GM21381 (cell line): Measurements from ENCODE around the gene FXYD6.

ENCODE experiments used
- ATAC-seq: cut with Tn5 transposase; IDR thresholded peaks from one replicate; pipeline ENCODE4 v1.9.1; 2021; ENCODE audit warnings: mild to moderate bottlenecking, moderate library complexity; ENCODE audit not compliant: unreplicated experiment

Gene FXYD6

DNA sequence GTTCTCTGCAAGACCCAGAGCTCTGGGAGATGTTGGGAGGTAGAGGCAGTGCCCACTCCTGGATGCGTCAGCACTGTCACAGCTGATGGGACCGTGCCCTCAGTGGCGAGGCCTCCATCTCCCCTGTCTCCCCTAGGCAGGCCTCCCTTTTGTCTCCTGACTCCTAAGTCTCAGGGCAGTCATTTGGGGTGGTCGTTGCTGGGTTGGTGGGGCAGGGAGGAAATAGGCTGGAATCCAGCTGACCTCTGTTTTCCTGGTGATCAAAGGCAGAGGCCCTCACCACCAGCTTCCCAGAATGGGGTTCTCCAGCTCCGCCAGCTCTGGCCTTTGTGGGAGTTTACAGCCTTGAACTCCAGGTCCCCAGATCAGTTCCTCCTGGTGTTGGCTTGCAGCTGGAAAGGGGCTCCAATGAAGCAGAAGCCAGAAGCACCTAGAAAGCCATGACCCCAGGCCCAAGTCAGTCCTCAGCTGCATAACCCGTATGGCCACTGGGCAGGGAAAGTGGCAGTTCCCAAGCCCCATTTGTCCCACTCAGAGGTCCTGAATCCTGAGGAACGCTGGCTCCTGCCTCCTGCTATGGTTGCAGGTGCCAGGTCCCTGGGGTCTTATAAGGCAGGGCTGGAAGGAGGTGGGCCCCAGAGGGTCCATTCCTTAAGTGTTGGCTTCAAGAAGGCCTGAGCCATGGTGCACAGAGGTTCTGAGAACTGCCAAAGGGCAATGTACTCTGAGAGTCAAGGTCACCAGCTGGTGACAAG lies 44.6 kb downstream of the FXYD6 start:
- no peak for ATAC-seq

DNA sequence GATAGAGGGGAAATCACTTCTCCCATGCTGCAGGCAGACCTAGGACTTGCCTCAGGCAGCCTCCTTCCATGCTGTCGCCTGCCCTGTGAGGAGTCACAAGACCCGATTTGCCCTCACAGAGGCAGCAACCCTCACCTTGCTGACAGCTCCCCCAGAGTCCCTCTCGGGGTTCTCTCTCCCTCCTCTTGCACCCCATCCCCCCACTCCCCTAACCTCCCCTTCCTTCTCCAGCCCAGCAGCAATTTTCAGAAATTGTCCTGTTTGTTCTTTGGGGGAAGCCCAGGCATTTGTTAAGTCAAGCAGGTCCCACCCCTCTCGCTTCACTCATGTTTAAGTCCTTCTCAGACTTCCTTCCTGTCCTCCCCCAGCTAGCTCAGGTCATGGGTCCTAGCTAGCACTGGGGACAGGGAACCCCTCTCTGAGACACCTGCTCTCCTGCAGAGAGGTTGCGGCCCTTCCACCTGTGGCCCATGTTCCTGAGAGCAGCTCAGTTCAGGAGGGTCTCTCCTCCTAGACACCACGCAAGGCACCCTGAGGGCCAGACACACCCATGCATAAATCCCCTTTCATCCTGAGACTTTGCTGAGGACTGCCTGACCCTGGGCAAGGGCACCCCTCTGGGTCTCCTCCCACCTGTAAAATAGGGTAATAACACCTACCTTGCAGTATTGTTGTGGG lies 45.6 kb downstream of the FXYD6 start:
- no peak for ATAC-seq

DNA sequence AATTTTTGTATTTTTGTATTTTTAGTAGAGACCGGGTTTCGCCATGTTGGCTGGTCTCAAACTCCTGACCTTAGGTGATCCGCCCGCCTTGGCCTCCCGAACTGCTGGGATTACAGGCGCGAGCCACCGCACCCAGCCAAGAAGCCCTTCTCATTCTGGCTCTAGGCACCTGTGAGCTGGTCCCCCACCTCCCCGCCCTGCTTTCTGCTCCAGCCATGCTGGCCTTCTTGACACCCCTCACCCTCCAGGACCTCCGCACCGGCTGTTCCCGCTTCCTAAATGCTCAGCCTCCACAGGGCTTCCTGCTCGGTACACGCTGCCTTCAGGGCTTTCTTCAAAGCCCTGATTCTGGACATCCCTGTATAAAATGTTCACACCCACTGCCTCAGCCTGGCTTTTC lies 46.4 kb downstream of the FXYD6 start:
- no peak for ATAC-seq

DNA sequence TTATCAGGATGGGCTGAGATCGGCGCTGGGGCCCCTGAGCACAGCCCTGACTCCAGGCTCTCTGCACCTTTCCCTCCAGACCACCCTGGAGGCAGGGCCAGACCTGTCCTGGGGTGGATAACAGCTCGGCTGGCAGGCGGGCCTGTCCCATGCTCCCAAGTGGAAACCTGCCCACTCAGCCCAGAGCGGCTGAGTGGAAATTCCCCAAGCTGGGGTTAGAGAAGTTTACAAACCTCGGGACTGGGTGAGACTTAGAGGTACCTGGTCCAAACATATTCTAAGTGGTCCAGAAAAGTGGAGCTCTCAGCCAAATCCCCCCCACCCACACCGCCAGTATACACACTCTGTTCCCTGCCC lies 47.1 kb downstream of the FXYD6 start:
- peak; percentile 7 for ATAC-seq

DNA sequence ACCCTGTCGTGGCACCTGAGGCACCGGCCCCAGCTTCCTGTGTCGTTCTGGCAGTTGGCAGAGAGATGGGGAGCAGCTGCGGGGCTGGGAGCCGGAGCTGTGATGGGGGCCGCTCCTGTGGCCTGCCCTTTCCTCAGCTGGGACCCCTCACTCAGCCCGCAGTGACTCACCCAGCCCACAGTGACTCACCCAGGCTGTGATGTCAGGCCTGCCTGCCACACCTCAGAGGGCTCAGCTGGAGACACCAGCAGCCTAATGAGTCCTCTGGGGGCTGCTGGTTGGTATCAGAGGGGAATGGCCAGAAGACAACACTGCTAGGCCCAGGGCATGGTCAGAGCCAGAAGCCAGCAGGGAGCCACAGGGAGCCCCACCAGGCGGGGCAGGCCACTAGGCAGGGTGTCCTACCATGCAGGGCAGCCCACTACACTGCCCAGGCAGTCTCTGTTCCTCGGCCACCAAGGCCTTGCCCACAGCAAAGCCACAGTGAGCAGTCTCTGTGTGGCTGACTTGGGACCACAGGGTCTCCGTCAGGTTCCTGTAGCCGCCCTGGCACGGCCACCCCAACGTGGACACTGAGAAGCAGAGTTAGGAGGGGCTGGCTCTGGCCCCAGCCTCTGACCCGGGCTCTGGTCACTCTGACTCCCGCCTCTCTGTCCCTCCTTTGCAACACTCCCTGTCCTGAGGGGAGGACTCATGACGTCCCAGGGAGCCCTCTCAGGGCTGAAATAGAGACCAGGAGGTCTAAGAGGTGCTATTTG lies 47.7 kb downstream of the FXYD6 start:
- peak; percentile 57 for ATAC-seq

DNA sequence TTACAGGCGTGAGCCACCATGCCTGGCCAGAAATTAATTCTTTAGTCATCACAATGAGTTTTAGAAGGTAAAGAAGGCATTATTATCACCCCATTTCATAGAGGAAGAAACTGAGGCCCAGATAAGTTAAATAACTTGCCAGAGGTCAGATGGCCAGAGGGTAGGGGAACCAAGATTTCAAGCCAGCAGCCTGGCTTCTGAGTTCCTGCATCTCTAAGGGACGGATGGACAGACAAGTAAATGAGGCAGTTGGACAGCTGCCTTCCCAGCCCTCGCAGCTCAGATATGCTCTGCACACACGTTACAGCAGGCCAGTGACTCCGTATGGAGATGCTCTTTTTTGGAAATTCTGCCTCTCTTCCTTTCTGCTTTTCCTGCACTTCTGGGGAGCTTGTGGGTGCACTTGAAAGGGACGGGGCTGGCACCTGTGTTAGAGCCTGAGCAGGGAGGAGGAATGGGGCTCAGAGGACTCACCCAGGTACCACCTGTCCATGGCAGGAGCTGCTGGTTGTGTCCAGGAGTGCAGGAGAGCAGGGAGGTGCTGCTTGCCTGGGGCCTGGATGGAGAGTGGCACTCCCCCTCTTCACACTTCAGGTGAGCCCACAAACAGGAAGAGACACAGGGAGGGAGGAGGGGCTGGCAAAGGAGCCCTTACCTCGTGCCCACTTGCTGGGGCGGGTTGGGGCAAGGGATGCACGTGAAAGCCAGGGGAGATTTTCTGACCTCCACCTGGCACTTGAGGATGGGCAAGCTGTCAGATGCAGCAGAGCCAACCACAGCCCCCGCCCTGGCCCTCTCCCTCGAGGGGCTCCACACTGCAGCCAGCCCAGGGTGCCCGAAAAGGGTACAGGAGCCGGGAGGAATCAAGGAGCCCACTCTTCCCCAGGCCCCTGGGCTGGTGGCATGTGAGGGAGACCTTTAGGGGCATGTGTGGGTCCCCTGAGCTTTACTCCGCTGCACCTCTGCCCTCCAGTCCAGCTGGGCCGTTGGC lies 48.6 kb downstream of the FXYD6 start:
- no peak for ATAC-seq

DNA sequence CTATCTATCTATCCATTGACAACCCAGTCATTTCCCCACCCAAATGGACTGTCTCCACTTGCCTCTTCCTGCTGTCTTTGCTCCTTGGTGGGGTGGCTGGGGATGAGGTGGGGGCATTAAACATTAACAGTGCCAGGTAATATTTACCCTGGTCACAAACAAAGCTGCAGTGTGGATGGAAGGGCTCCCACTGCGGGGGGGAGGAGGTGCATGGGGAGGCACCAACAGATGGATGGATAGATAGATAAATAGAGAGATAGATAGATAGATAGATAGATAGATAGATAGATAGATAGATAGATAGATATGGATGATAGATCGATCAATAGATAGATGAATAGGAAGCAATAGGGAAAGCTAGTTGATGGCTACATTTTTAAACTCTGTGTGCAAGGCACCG lies 49.6 kb downstream of the FXYD6 start:
- no peak for ATAC-seq

DNA sequence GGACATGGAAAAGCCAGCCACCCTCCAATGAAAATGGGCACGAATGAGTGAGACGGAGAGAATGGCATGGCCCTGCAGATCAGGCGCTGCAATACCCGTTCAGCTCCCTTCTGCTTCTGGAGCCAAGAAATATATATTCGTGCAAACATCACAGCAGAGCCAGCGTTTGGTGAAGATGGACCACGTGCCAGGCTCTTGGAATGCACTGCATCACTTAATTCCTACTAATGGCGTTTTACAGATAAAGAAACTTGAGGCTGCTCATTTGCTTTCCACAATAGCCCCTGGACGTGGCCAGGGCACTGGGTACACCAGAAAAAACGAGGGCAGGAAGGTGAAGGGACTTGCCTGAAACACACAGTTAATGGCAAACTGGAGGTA lies 50.3 kb downstream of the FXYD6 start:
- no peak for ATAC-seq

DNA sequence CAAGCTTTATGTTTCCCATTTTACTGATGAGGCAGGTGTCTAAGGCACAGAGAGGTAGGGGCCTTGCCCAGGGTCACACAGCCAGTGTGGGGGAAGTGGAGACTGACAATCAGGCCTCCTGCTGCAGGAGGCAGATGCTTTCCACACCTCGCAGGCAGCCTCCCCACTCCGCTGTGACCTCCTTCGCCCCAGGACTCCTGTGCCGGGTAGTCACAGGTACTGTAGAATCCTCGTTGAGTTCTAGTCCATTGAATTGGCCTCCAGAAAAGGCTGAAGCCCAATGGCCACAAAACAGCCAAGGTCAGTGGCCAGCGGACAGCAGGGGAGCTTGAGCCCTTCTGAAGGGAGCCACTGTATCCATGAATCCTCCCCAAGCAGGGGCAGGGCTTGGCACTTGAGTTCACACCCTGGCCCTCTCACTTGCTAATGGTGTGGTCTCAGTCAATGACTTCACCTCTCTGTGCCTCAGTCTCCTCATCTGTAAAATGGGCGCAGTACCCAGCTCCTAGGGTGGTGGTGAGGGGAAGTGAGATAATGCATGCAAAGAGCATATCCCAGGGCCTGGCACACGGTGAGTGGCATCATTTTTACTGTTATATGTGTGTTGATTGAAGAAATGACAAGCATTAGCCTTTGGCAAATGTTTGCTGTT lies 50.8 kb downstream of the FXYD6 start:
- ATAC-seq, result no peak

DNA sequence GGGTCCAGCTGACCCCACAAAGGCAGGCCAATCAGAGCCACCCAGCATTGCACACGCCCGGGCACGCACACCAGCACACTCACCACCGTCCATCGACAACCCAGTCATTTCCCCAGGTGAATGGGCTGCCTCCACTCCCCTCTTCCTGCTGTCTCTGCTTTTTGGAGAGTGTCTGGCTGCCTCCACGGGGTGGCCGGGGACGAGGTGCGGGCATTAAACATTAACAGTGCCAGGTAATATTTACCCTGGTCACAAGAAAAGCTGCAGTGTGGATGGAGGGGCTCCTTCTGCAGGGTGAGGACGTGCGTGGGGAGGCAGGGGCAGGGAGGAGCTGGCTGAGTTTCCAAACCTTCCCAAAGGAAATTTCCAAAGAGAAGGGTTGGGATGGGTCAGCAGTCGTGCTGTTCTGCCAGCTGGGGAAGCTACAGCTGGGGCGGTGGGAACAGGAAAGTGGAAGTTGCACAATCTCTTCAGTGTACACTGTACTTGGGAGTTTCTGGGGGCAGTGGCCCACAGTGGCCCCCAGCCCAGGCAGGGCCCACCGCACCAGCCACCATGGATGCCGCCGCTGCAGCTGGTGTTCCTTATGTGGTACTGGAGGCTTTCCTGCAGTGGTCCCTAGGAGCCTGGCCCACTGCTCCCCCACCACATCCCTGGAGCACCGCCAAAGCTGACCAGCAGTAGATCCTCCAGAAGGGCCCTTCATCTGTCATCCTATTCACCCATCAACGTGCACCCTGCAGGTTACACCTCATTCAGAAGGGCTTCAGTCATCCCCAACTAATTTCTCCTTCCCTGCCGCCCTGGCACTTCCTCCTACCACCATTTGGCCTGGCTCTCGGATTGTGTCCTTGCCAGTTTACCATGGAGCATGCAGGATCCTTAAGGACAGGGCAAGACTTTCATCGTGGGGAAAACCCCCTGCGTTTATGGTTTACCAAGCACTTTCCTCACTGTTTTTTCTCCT lies 51.6 kb downstream of the FXYD6 start, which contains the start of gene FXYD2:
FXYD2 (minus strand) TSS at position 174 of the 967 bp plus-strand sequence; CDS start at position 108, 66 bp downstream.
- no peak for ATAC-seq

DNA sequence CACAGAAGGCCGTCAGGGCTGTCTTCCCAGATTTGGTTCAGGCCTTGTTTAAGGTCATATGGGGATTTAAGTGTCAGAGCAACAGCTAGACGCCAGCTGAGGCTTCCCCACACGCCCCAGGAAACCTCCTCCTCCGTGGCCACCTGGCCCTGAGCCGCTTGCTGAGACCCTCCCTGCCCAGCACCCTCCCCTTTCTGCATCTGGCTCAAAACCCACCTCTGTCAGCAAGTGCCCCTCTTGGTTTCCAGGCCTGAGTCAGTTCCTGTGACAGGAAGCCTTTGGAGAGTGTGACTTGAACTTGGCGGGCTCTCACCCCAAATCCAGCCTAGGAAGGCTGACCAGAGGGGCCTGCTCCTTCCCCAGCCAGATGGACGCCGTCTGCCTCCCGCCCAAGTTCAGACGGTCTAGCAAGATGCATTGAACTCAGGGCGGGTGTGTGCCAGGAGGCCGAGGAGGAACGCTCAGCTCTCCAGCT lies 52.5 kb downstream of the FXYD6 start:
- no peak for ATAC-seq

DNA sequence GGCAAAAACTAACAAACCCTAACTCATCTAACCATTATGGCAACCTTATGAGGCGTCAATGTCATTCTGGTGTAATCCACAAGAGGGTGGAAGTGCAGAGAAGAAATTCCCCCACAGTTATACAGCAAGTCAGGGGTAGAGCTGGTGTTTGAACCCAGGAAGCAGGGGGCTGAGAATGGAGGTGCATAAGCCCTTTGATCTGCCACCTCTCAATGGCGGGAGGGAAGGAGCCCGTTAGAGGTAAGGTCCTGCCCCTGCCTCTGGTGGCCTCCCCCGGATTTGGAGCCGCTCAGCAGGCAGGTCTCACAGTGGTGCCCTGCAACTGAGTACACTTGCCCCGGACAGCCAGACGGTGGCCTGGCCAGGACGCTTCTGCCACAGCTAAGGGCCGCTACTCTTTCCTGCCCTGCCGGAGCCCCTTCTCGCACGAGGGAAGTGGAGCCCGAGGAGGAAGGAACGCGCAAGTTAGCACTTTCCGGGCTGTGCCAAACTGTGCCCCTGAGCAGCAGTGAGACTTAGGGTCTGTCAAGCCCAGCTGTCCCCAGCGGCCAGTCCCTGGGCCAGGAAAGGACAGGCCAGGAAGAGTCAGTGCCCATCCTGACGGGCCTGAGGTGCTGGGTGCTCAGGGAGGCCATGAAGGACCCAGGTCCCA lies 53.0 kb downstream of the FXYD6 start:
- ATAC-seq, result no peak

DNA sequence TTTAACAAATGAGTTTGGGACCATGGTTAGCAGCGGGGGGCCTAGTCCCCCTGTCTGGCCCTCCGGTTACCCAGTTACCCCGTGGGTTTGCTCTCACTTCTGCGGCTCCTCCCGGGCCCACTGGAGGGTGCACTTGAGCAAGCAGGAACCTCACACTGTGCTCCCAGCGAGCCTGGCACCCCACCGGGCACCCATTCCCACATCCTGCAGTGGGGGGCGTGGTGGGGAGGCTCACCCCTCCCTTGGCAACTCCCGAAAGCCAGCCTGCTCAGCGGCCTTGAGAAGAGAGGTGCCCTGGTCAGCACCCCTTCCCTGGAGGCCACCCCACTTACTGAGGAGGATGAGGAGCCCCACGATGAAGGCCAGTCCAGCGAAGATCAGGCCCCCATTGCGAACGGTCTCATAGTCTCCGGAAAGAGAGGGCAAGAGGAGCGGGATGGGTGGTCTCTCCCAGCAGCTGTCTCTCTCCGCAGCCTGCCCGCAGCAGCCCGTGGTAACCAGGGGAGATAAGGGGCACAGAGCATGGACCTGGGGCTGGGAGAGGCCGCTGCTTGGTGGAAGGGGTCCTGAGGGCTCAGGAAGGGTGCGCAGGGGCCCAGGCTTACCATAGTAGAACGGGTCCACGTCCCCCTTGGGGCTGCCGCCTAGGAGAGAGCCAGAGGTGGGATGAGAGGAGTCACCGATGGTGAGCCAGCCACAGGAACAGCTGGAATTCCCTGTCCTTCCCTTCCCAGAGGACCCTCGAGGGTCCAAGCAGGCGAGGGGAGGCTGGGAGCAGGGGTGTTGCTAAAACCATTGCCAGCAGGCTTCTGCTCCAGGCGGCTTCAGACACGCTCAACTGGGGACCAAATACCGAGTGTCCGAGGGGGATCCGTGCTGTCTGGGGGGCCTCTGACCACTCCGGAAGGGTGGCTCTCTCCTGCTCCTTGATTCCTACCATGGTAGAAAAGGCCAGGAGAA lies 54.1 kb downstream of the FXYD6 start:
- ATAC-seq, result no peak

DNA sequence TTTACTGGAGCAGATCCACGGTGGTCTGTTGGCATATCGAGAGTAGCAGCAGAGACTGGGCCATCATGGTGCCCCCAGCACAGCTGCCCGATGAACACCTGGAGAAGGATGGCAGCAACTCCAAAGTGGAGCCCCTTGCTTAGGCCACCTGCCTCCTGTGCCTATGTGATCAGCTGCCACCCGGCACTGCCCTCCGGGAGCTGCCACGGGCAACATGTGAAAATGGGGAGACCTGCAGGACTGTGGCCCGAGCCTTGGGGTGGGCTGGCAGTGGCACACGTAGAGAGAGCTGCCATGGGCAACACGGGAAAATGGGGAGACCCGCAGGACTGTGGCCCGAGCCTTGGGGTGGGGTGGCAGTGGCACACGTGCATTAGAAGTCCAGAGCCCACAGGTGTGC lies 55.0 kb downstream of the FXYD6 start:
- no peak for ATAC-seq

DNA sequence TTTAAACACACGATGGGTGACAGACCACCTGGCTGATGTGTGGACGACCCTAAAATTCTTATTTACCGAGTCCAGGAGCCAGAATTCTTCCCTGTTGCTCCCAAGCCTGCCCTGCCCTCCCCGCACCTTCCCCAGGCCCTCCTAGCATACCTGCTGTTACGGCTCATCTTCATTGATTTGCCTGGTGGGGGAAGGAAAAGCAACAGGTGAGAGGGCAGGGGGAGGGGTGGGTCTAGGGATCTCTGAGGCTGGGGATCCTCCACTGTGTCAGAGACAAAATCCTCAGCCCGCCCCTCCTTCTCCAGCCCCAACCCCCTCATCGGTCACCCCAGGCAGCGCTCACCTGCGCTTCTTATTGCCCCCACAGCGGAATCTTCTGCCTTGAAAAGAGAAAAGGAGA lies 55.9 kb downstream of the FXYD6 start:
- ATAC-seq, result no peak

DNA sequence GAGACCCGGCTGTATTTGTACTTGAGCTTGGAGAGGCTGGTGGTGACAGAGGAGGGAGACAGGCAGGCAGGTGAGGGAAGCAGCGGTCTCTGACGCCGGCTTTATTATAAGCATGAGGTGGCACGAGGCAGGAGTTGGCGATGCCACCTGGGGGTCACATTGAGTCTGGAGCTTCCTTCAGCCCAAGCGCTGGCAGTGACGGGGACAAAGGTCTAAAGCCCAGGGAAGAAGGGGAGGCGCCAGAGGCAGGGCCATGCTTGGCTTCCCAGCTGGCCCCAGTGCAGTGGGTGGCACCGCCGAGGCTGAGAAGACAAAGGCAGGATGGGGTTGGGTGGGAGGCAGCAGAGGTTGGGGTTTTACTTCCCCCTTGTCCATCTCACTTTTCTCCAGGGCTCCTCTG lies 56.4 kb downstream of the FXYD6 start:
- no peak for ATAC-seq
